Endodermal cell (in vitro differentiated cells): Measurements from ENCODE around the gene CNGA1. TPM values are rescaled to one million over a fixed set of nuclear protein-coding genes. Genes with fewer than 3 reads are reported as not detected.
A peak's percentile ranks its signal among the peaks of the same experiment; 100 is the strongest.
"Not testable (repeated sequence)": the region's sequence is repeated elsewhere in the genome, so short reads cannot be mapped to it uniquely, and the experiment has no call there.

Experiments used
- DNase-seq: peaks from one replicate; pipeline ENCODE4 v3.0.0-alpha.2; 2017
- H3K27ac ChIP-seq: 2 replicates; pipeline ENCODE4 v1.5.1; 2013; ENCODE audit warnings: mild to moderate bottlenecking, low read depth, low read length, moderate library complexity
- H3K27me3 ChIP-seq: 2 replicates; pipeline ENCODE4 v1.6.1; 2013; ENCODE audit warnings: mild to moderate bottlenecking, low read length, moderate library complexity; ENCODE audit not compliant: insufficient read depth, control insufficient read depth, poor library complexity, severe bottlenecking
- H3K36me3 ChIP-seq: 2 replicates; pipeline ENCODE4 v1.7.0; 2013; ENCODE audit warnings: mild to moderate bottlenecking, low read length, moderate library complexity; ENCODE audit not compliant: control insufficient read depth, insufficient read depth
- H3K4me1 ChIP-seq: one replicate; pipeline ENCODE4 v1.7.0; 2013; ENCODE audit warnings: low read length; ENCODE audit not compliant: control insufficient read depth, insufficient read depth
- H3K4me3 ChIP-seq: 2 replicates; pipeline ENCODE4 v1.5.1; 2013; ENCODE audit warnings: mild to moderate bottlenecking, low read length, moderate library complexity
- H3K9ac ChIP-seq: 2 replicates; pipeline ENCODE4 v1.6.1; 2013; ENCODE audit warnings: mild to moderate bottlenecking, low read length, moderate library complexity; ENCODE audit not compliant: poor library complexity, severe bottlenecking; ENCODE audit errors: extremely low read depth
- H3K9me3 ChIP-seq: 2 replicates; pipeline ENCODE4 v1.6.1; 2013; ENCODE audit warnings: mild to moderate bottlenecking, low read length, moderate library complexity; ENCODE audit not compliant: control insufficient read depth
- H3K27ac Mint-ChIP-seq: 2 replicates; pipeline ENCODE4 v1.8.0; 2020; ENCODE audit warnings: mixed read lengths
- H3K27me3 Mint-ChIP-seq: 2 replicates; pipeline ENCODE4 v1.8.0; 2021; ENCODE audit warnings: mild to moderate bottlenecking, mixed read lengths; ENCODE audit not compliant: insufficient read depth
- H3K36me3 Mint-ChIP-seq: 2 replicates; pipeline ENCODE4 v1.8.0; 2020; ENCODE audit warnings: low read depth, mixed read lengths
- H3K4me1 Mint-ChIP-seq: 2 replicates; pipeline ENCODE4 v1.8.0; 2020; ENCODE audit warnings: mixed read lengths
- H3K4me3 Mint-ChIP-seq: 2 replicates; pipeline ENCODE4 v1.8.0; 2020; ENCODE audit warnings: mild to moderate bottlenecking, moderate library complexity, mixed read lengths
- H3K9me3 Mint-ChIP-seq: 2 replicates; pipeline ENCODE4 v1.8.0; 2020; ENCODE audit warnings: mild to moderate bottlenecking, mixed read lengths
- CTCF ChIP-seq: fragments of 200-600 bp; sonication (generic); conservative IDR thresholded peaks from 2 replicates; pipeline ENCODE4 v1.5.0; 2021; ENCODE audit warnings: antibody characterized with exemption, mild to moderate bottlenecking
- WGBS, 2 experiments: methylation state at CpG; one replicate each; pipeline versions ENCODE4 v1.1.5 to v1.1.7; 2013; ENCODE audit warnings: missing lambda C conversion rate in 2 of 2, mixed read lengths in 1 of 2; ENCODE audit not compliant: insufficient coverage in 1 of 2, insufficient read length in 1 of 2; 5-methylcytosine and 5-hydroxymethylcytosine counted together
- total RNA-seq, 2 donors: library from RNA; stranded (reverse); fragmentation: NEBNext Ultra II Directional in 1 of 2; extraction: Animal tissue kit (Norgen Biotek cat#: 25700) in 1 of 2; gene quantifications; 2 replicates in 1 of 2; 3 replicates in 1 of 2; pipeline ENCODE4 v1.2.1, GENCODE V29; 2021

The CNGA1 gene
- total RNA-seq, 2 donors from 2014 or later: 0.24 TPM; not detected in 1

- not testable (repeated sequence) for H3K4me3 ChIP-seq, H3K36me3 ChIP-seq, H3K4me3 Mint-ChIP-seq, H3K27me3 ChIP-seq, H3K9ac ChIP-seq, H3K27me3 Mint-ChIP-seq, H3K4me1 Mint-ChIP-seq, H3K27ac Mint-ChIP-seq, H3K4me1 ChIP-seq, H3K27ac ChIP-seq
- TF ChIP-seq CTCF: peak; percentile 65
- WGBS, 2 experiments: 85 to 100% methylated on average over 1 to 2 of the region's 2 CpGs
- H3K36me3 Mint-ChIP-seq: peaks cover 13% of the 10 kb centered on the region
- peaks cover 51% of the 10 kb centered on the region for H3K9me3 Mint-ChIP-seq
- peaks cover 62% of the 10 kb centered on the region for H3K9me3 ChIP-seq
- peak; percentile 49 for DNase-seq
Observed at GRCh38 chr4:48003568-48003967, 12.9 kb downstream of the CNGA1 start.

- Histone ChIP-seq H3K27ac (no peak overlapping the region), H3K9ac (no peak overlapping the region), H3K36me3 (no peaks in the 10 kb centered on the region), H3K9me3 (peaks cover 59% of the 10 kb centered on the region), H3K4me1 (no peaks in the 10 kb centered on the region), H3K4me3 (no peak overlapping the region), H3K27me3 (no peaks in the 10 kb centered on the region)
- H3K27me3 Mint-ChIP-seq: no peaks in the 10 kb centered on the region
- H3K27ac Mint-ChIP-seq: no peak overlapping the region
- WGBS, 2 experiments: 73% methylated on average over 1 of the region's 1 CpG; no CpG with 5 or more reads in 1 of the 2 experiments
- DNase-seq: no peak
- H3K36me3 Mint-ChIP-seq: peaks cover 13% of the 10 kb centered on the region
- no peak overlapping the region for H3K4me3 Mint-ChIP-seq
- no peak for TF ChIP-seq CTCF
- peaks cover 45% of the 10 kb centered on the region for H3K9me3 Mint-ChIP-seq
- no peaks in the 10 kb centered on the region for H3K4me1 Mint-ChIP-seq
Observed at GRCh38 chr4:48002267-48002666, 14.2 kb downstream of the CNGA1 start.

- WGBS, 2 experiments: 86 to 93% methylated on average over 1 of the region's 1 CpG
- H3K36me3 Mint-ChIP-seq: peaks cover 2% of the 10 kb centered on the region
Observed at GRCh38 chr4:47996021-47996420, 20.5 kb downstream of the CNGA1 start.

GRCh38 chr4:47992475-47992874, 24.0 kb downstream of the CNGA1 start:
- H3K4me3 Mint-ChIP-seq, H3K36me3 ChIP-seq, H3K27me3 ChIP-seq, H3K4me1 ChIP-seq, H3K27me3 Mint-ChIP-seq, DNase-seq, H3K36me3 Mint-ChIP-seq, H3K9ac ChIP-seq, H3K27ac ChIP-seq, H3K4me3 ChIP-seq, H3K4me1 Mint-ChIP-seq, H3K27ac Mint-ChIP-seq: not testable (repeated sequence)
- H3K9me3 Mint-ChIP-seq: peaks cover 70% of the 10 kb centered on the region
- WGBS, 2 experiments: 100% methylated on average over 1 of the region's 1 CpG; no CpG with 5 or more reads in 1 of the 2 experiments
- peaks cover 50% of the 10 kb centered on the region for H3K9me3 ChIP-seq

More at GRCh38 chr4:47996021-47996420, 20.5 kb downstream of the CNGA1 start:
- no peak for TF ChIP-seq CTCF
- Mint-ChIP-seq H3K9me3 (peaks cover 61% of the 10 kb centered on the region), H3K27me3 (no peaks in the 10 kb centered on the region), H3K27ac (no peak overlapping the region), H3K4me1 (no peaks in the 10 kb centered on the region), H3K4me3 (no peak overlapping the region)
- Histone ChIP-seq H3K9me3 (peaks cover 59% of the 10 kb centered on the region), H3K4me3 (no peak overlapping the region), H3K36me3 (no peaks in the 10 kb centered on the region), H3K9ac (no peak overlapping the region), H3K4me1 (no peaks in the 10 kb centered on the region), H3K27ac (no peak overlapping the region), H3K27me3 (no peaks in the 10 kb centered on the region)
- DNase-seq: no peak
